GM19467 (cell line): ENCODE results near the gene C1QTNF8.

ENCODE experiments used
- ATAC-seq: cut with Tn5 transposase; IDR thresholded peaks from one replicate; pipeline ENCODE4 v1.9.1; 2021; ENCODE audit warnings: mild to moderate bottlenecking, moderate library complexity; ENCODE audit not compliant: unreplicated experiment

Gene C1QTNF8

DNA sequence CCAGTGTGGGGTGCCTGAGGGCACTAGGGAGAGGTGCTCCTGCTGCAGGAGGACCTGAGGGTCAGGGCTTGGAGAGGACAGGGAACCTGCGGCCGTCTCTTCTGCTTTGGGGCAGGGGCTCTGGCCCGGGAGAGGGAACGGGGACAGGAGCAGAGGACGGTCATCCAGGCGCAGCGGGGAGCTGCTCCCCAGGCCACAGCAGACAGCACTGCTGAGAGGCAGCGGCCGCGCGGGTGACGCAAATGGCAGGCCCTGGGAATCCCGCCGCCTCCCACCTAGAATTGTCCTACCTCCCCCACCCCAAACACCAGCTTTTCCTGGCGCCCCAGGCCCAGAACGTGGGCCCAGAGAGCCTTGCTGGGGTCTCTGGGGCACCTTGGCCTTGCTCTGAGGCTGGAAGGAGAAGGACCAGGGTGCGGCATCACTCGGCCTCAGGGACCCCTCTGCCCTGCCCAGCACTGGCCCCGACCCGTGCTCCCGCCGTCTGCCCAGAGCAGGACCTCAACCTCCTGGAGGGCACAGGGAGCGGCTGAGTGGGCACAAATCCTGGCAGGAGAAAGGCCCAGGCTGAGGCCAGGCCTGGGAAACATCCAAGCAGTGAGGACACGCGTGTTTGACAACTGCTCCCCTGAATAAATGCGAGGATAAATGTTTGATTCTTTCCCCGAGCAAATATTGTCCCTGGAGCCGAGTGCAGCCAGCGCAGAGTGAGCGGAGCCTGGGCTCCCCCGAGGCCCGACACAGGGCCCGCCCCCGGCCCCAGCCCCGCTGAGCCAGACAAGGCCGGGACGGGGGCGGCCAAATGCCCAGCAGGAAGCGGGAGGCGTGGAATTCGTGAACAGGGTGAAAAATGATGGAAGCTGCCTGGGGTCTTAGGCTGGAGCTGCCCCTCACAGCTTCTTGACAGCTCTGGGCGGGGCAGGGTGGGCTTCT is 15.0 kb downstream of the C1QTNF8 start:
- ATAC-seq = no peak

DNA sequence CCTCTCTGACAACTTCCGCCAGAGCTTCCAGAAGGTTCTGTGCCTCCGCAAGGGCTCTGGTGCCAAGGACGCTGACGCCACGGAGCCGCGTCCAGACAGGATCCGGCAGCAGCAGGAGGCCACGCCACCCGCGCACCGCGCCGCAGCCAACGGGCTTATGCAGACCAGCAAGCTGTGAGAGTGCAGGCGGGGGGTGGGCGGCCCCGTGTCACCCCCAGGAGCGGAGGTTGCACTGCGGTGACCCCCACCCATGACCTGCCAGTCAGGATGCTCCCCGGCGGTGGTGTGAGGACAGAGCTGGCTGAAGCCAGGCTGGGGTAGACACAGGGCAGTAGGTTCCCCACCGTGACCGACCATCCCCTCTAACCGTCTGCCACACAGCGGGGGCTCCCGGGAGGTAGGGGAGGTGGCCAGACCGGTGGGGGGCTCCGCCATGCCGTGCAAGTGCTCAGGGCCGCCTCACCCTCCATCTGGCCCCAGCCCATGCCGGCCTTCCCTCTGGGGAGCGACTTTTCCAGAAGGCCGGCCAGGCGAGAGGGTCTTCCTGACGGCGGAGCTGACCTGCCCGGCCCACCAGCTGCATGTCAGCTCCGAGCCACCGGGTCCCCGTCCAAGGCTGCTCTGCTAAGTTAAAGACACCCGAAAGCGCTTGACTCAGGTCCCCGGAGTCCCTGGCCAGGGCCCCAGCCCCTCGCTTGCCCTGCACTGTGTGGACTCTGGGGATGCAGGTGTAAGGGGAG is 16.1 kb downstream of the C1QTNF8 start:
- ATAC-seq = no peak

DNA sequence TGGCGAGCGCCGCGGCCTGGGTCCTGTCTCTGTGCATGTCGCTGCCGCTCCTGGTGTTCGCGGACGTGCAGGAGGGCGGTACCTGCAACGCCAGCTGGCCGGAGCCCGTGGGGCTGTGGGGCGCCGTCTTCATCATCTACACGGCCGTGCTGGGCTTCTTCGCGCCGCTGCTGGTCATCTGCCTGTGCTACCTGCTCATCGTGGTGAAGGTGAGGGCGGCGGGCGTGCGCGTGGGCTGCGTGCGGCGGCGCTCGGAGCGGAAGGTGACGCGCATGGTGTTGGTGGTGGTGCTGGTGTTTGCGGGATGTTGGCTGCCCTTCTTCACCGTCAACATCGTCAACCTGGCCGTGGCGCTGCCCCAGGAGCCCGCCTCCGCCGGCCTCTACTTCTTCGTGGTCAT is 16.7 kb downstream of the C1QTNF8 start:
- ATAC-seq = no peak

DNA sequence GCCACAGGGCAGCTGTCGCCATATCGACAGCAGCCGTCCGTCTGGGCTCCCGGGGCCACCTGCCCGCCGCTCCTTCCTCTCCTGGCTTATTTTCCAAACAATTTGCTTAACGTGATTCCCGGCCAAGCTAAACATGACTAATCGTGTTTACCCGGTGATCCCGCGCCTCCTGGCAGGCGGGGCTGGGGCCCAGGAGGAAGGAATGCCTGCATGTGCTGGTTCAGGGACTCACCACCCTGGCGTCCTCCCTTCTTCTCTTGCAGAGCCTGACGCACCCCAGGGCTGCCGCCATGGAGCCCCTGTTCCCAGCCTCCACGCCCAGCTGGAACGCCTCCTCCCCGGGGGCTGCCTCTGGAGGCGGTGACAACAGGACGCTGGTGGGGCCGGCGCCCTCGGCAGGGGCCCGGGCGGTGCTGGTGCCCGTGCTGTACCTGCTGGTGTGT is 17.4 kb downstream of the C1QTNF8 start:
- no peak for ATAC-seq

DNA sequence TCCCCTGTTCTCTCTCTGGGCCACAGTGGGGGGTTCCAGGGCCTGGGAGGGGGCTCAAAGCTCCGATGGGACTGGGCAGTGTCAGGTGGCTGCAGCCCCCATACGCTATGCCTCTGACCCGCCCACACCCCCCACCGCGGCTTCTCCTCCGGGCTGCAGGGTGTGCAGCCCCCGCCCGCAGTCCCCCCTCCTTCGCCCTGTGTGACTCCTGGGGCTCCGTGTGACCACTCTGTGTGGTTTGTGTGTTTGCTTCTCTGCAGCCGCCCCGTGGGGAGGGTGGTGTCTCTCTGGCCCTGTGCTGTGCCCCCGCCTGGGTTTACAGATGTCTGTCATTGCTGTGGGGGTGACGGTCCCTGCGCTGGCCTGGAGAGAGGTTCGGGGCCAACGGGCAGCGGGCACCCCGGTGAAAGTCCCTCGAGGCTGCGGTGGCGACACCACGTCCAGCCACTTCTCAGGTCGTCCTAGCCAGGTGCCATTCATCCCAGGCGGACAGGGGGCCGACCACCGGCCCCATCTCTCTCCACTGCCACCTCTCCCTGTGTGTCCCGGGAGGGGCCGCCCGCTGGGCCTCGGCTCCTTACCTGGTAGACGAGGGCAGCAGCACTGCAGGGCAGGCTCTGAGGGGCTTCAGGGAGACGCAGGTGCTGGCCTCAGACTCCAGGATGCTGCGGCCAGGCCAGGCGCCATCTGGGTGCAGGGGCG is 18.0 kb downstream of the C1QTNF8 start:
- no peak for ATAC-seq

DNA sequence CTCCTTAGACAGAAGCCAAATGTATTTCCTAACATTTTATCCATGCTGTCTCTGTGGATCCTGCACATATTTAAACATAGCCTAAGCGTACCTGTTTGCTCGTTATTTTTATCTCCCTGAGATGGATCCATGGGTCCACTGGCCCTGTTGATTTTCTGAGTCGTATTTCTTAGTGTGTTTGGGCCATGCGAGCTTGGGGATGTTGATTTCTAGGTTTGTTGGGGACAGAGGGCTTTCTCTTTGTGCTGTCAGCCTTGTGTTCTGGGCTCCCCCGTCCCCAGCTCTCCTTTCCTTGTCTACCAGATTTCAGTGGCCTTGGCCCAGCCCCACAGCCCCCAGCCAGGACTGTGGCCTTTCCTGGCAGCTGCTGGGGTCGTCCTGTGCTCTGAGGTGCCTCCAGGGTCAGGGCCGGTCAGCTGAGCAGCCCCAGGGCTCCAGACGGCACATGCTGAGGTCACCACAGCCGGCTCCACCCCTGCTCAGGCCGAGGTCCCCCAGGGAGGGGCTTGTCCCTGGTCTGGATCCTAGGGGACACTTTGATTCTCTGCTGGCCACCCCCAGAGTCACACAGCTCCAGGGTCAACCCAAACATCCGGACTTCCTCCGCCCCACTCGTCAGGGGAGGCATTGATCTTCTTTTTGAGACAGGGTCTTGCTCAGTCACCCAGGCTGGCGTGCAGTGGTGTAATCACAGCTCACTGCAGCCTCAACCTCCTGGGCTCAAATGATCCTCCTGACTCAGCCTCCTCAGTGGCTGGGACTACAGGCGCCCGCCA is 19.1 kb downstream of the C1QTNF8 start:
- ATAC-seq = no peak

DNA sequence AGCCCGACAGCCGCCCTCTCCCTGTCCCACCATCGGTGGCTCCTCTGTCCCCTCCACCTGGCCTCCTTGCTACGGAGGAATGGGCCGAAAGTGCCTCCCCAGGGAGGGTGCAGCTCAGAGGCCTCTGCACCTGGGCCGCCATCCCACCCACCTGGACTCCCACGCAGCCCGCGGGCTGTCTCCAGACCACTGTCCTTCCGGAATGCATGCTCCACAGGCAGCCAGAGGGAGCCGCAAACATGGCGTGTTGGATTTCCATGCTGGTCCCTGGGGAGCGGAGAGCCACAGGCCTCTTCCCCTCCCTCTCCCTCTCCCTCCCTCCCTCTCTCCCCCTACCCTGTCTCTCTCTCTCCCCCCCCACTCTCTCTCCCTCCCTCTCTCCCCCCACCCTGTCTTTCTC is 20.5 kb downstream of the C1QTNF8 start:
- no peak for ATAC-seq

DNA sequence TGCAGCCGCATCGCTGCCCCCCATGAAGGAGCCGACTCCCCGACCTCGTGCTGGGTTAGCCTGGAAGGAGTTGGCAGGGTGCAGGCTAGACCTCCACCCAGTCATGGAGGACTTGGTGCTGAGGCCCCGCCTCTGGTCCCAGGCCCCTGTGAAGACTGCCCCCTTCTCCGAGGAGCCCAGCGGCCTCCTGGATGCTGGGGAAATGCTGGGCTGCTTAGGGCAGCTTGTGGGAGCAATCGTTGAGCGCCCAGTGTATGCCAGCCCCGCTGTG is 21.7 kb downstream of the C1QTNF8 start:
- no peak for ATAC-seq

DNA sequence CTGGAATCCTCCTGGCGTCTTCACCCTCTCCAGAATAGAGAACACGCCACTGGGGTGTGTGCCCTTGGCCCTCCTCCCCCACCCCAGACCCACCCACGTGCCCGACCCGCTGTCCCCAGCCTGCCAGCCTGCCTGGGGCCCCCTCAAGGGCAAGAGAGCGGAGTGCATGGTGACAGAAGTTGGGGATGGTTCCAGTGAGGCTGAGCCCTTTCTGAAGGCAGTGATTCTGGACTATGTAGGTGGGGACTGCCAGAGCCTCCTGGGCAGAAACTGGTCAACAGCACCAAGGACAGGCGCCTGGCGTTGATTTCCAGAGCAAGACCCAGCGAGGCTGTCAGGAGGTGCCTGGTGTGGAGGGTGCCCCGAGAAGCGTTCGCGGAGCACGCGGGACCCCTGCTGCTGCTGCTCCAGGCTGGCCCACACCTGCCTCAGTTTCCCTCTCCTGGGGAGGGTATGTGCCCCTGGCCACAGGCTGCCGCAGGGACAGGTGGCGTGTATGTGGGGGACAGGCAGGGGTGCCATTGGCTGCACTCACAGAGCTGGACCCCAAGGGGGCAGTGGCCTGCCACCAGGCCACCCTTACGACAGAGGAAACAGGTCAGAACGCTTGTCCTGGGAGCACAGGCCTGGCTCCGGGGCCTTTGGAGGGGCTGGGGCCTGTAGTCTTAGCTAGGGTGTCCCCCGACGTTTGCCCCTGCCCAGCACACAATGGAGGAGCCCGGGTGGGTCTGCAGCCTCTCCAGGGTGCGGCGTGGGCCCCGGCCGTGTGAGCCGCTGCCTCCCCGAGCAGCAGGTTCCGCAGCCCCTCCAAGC is 22.3 kb downstream of the C1QTNF8 start:
- no peak for ATAC-seq

DNA sequence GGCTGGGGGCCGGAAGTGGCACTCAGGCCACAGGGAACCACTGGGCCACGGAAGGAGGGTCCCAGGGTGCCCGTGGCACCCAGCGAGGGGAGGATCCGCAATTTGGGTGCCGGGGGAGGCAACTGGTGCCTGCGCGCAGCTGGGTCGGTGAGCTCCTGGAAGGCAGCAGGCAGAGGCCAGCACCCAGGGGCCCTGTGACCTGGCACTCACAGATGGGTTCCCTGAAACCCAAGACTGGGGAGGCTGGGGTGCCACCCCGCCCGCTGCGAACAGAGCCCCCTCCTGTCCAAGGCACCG is 22.8 kb downstream of the C1QTNF8 start:
- ATAC-seq = no peak

DNA sequence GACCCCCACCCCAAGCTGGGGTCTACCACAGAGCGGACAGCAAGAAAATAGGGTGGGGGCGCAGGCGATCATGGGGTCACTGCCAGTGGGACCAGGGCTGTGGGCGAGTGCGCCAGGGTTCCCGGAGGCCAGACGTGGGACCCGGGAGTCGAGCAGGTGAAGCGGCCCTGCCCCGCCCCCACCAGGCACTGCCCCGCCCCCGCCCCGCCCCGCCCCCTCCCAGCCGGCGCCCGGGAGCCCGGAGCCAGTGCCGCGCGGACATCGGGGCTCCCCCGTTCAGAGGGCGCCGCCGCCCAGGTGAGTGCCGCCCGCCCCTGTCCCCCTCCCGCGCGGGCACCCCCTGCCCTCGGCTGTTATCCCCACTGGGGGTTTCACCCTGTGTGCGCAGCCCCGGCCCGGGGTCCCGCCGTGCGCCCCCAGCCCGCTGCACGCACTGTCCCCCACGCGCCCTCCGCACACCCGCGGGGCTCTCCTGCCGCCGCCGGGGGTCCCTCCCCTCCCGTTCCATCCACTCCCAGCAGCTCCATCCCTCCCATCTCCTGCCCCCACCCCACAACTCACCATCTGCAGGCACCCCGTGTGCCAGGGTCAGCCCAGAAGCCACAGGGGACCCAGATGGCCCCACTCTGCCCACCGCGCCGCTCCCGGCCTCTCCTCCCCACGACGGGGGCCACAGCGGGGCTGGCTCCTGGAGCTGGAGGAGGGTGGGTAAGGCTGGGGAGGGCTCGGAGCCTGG is 23.4 kb downstream of the C1QTNF8 start, which contains the start of gene SSTR5:
Gene SSTR5 (plus strand): TSS at position 222 of the 736 bp plus-strand sequence. CDS start 6,122 bp downstream, outside the sequence.
- ATAC-seq = no peak

DNA sequence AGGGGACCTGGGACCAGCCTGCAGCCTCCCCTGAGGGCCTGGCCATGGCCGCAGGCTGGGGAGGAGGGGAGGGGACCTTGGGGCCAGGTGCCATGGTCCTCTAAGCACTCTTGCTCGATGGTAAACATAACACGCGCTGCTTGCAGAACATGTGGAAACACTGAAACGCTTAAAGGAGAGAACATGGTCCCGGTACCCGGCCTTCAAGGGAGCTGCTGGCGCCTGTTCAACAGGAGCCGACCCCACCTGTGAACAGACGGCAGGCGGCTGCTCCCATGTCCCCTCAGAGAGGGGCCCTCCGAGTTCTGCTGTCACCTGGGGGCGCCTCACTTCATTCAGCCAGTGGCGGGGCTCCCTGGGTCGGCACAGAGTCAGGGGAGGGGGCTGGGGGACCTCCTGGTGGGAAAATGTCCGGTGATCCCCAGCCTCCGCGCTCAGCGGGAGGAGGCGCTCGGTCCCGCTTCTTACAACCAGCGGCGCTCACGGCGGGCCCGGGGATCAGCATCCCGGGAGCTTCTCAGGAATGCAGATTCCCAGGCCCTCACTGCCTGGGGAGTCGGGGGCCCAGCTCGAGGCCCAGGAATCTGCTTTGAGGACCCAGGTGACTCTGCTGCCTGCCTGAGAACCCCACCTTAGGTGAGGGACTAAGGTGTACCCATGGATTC is 24.4 kb downstream of the C1QTNF8 start:
- no peak for ATAC-seq

DNA sequence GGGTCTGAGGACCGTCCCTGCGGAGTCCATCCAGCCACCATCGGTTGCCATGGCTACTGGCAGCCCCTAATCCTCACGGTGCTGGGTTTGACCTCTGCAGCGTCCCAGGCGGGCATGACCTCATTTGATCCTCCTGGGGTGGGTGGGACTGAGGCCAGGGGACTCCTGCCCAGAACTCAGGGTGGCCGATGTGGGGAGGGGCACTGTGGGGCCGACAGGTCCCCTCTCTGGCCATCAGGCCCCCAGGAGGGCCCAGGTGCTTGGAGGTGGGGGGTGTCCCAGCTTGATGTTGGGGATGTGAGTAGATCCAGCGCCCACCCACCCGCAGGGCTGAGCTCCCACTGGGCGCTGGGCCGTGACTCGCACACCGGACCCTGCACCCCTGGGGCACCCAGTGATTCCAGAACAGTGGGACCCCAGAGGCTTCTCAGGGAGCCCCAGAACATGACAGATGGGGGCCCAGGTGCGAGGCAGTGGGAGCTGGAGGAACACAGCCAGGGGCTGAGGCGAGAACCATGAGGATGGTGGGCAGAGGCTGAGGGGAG is 25.1 kb downstream of the C1QTNF8 start:
- no peak for ATAC-seq

DNA sequence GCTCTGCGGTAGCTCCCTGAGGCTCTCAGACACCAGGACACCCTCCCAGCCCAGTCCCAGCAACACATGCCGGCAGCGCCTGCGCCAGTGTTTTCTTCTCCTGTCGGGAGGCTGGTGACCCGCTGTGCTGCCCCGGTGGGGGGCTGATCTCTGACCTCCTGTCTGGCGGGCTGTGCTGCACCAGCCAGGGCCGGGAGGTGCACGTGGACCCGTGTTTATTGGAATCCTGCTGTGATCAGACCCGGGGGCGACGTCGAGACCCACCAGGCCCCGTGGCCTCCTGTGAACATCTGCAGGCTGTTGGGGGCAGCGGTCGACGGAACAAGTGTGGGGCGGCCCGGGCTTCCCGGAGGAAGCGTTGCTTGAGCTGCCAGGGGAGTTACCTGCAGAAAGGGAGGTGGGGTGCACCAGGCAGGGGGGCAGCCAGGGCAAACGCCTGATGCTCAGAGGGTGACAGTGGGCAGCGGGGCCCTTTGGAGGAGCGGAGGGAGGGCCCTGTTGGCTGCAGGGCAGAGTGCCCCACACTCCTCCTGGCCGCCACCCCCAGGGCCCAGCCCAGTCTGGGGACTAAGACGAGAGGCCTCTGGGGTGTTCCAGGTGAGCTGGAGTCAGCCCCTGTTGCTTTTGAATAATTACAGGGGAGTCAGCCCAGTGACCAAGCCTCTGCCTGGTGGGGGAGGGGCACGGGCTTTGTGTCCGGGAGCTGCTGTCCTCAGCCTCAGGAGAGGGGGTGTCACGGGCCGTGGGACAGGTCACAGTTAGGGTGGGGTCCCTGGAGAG is 25.8 kb downstream of the C1QTNF8 start:
- no peak for ATAC-seq

DNA sequence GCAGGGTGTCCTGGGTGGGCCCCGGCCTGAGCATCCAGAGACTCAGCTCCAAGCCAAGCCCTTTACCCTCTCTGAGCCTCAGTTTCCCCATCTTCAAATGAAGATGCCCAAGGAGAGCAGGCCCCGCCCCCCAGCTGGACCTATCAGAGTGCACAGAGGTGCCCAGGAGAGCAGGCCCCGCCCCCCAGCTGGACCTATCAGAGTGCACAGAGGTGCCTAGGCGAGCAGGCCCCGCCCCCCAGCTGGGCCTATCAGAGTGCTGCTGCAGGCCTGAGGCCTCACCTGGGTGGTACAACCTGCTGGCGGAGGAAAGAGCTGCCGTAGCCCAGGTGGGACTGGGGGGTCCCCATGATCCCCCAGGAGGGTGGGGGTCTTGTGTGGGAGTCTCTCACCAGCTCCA is 26.9 kb downstream of the C1QTNF8 start:
- no peak for ATAC-seq

DNA sequence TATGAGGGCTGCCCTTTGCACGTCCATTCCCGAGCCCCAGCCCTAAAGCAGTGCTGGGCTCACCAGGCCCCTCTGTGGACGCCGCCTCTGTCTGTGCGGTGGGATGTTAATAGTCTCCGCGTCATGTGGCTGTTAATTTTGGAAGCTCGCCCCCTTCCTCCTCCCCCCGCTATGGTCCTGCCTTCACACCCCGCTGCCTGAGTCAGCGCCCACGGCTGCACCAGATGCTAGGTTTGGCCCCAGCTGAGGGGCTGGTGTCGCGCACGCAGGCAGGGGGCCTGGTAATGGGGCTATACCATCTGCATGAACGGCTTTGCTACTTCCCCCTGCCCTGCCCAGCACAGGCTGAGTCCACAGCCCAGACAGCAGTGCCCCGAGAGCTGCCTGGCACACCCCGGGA is 27.6 kb downstream of the C1QTNF8 start:
- ATAC-seq = no peak

DNA sequence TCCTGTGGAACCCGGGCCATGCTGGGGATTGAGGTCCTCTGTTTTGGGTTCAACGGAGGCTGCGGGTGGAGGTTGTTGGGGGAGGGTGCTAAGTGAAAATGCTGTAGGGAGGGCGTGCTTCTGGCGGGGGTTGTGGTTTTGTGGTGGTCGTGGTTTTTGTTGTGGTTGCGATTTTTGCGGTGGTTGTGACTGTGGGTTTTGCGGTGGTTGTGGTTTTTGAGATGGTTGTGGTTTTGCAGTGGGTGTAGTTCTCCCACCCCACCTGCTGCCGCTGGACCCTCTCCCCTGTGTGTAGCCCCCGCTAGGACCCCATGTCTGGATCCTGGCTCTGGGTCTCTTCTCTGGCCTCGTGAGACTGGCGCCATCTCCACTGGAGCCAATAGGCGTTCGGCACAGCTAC is 28.4 kb downstream of the C1QTNF8 start:
- ATAC-seq = no peak

DNA sequence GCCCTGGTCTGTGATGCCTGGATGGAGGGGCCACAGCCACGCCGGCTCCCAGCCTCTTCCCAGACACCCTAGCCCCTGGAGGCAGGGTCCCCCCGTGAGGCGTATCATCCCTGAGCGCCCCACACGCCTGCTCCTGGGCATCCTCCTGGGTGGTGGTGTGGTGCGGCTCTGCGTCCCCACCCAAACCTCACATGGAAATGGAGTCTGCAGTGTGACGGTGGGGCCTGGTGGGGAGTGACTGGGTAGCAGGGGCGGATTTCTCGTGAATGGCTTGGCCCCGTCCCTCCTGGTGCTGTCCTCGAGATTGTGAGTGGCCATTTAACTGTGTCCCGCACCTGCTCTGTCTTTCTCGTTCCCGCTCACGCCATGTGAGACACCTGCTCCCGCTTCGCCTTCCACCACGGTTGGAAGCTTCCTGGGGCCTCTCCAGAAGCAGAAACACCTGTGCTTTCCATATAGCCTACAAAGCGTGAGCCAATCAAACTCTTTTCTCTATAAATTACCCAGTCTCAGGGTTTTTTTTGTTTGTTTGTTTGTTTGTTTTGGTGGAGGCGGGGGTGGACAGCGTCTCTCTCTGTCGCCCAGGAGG is 29.4 kb downstream of the C1QTNF8 start:
- ATAC-seq = no peak
